ENCODE results near the gene WNT6. TPM values are rescaled to one million over a fixed set of nuclear protein-coding genes. Genes with fewer than 3 reads are reported as not detected.

The WNT6 gene
- total RNA-seq, 2 donors from 2014 or later: 0.43 to 0.92 TPM

GRCh38 chr2:218884519-218884918 is 24.9 kb downstream of the WNT6 start:
- no peak for DNase-seq
- no peak for ATAC-seq

GRCh38 chr2:218885981-218886947 is 26.7 kb downstream of the WNT6 start:
- ATAC-seq (peak; percentile 33), DNase-seq (peak in 1 of 2 donors; percentile 63)
- intact Hi-C loops (cut with DNase I, micrococcal nuclease): no loop called here

More at GRCh38 chr2:218884519-218884918, 24.9 kb downstream of the WNT6 start:
- intact Hi-C loops (cut with DNase I, micrococcal nuclease): no loop called here

GRCh38 chr2:218887079-218887478 is 27.5 kb downstream of the WNT6 start:
- intact Hi-C loops (cut with DNase I, micrococcal nuclease): no loop called here
- no peak for DNase-seq
- no peak for ATAC-seq

GRCh38 chr2:218888341-218888740 is 28.7 kb downstream of the WNT6 start:
- DNase-seq: no peak
- ATAC-seq: no peak
- intact Hi-C loops (cut with DNase I, micrococcal nuclease): no loop called here

GRCh38 chr2:218889937-218890336 is 30.3 kb downstream of the WNT6 start:
- no peak for ATAC-seq
- intact Hi-C loops (cut with DNase I, micrococcal nuclease): no loop called here

GRCh38 chr2:218890369-218890768 is 30.8 kb downstream of the WNT6 start:
- intact Hi-C loops (cut with DNase I, micrococcal nuclease): no loop called here
- DNase-seq (no peak), ATAC-seq (no peak)

More at GRCh38 chr2:218889937-218890336, 30.3 kb downstream of the WNT6 start:
- DNase-seq: no peak

- DNase-seq (no peak), ATAC-seq (no peak)
- intact Hi-C loops (cut with DNase I, micrococcal nuclease): no loop called here
Measured at GRCh38 chr2:218891275-218892135, 31.9 kb downstream of the WNT6 start.

- intact Hi-C loops (cut with DNase I, micrococcal nuclease): no loop called here
- ATAC-seq (peak; percentile 93), DNase-seq (peak; percentile 72 to 86)
Measured at GRCh38 chr2:218892693-218893348, 33.2 kb downstream of the WNT6 start.

GRCh38 chr2:218893349-218894150 is 33.9 kb downstream of the WNT6 start:
- intact Hi-C loops (cut with DNase I, micrococcal nuclease): no loop called here
- ATAC-seq (no peak), DNase-seq (no peak)

GRCh38 chr2:218894151-218894879 is 34.7 kb downstream of the WNT6 start:
- ATAC-seq (no peak), DNase-seq (no peak)
- intact Hi-C loops (cut with DNase I, micrococcal nuclease): no loop called here

- intact Hi-C loops (cut with DNase I, micrococcal nuclease): no loop called here
- DNase-seq (no peak), ATAC-seq (no peak)
Measured at GRCh38 chr2:218894880-218895157, 35.2 kb downstream of the WNT6 start.

- ATAC-seq (no peak), DNase-seq (peak in 1 of 2 donors; percentile 5)
- intact Hi-C loops (cut with DNase I, micrococcal nuclease): no loop called here
Measured at GRCh38 chr2:218895326-218895725, 35.7 kb downstream of the WNT6 start.

GRCh38 chr2:218895759-218896500 is 36.3 kb downstream of the WNT6 start:
- DNase-seq (no peak), ATAC-seq (no peak)
- intact Hi-C loops (cut with DNase I, micrococcal nuclease): no loop called here

- DNase-seq (peak in 1 of 2 donors; percentile 50), ATAC-seq (peak; percentile 9)
- intact Hi-C loops (cut with DNase I, micrococcal nuclease): no loop called here
Measured at GRCh38 chr2:218896501-218897393, 37.1 kb downstream of the WNT6 start.

- ATAC-seq: peak; percentile 4
- peak in 1 of 2 donors; percentile 23 for DNase-seq
- intact Hi-C loops (cut with DNase I, micrococcal nuclease): no loop called here
Measured at GRCh38 chr2:218897394-218898108, 37.9 kb downstream of the WNT6 start.

All from left colon (tissue), 2 donors.